ENCODE data around the gene TGFBR3. TPM values are rescaled to one million over a fixed set of nuclear protein-coding genes. Genes with fewer than 3 reads are reported as not detected.

Gene TGFBR3
- total RNA-seq, 1 experiment from 2014 or later: 4.2 TPM

DNA sequence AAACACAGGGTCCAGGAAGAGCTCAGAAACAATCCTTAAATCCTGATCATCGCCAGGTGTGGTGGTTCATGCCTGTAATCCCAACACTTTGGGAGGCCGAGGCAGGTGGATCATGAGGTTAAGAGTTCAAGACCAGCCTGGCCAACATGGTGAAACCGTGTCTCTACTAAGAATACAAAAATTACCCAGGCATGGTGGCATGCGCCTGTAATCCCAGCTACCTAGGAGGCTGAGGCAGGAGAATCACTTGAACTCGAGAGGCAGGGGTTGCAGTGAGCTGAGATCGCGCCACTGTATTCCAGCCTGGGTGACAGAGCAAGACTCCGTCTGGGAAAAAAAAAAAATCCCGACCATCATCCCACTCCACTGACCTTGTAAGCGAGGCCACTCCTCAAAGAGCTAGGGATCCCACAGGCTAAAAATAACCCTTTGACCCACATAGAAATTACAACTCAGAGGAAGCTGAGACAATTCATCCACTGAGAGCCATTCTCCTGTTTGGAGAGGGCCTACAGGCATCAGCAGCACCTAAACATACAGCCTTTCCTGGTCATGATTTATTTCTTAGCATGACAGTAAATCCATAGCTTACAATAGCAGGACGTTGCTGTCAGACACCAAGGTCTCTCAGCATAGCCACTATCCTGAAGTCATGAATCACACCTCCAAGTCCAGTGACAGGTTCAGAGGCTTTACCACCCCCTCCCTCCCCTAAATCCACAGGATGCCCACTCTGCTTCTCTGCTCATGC lies 66.7 kb downstream of the TGFBR3 start:
- TF ChIP-seq, protein P1, sequence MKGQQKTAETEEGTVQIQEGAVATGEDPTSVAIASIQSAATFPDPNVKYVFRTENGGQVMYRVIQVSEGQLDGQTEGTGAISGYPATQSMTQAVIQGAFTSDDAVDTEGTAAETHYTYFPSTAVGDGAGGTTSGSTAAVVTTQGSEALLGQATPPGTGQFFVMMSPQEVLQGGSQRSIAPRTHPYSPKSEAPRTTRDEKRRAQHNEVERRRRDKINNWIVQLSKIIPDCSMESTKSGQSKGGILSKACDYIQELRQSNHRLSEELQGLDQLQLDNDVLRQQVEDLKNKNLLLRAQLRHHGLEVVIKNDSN (CRISPR knock-in tag; IDR thresholded peaks at IDR 0.05): no peak
- TF ChIP-seq CBFB (CRISPR knock-in tag; IDR thresholded peaks at IDR 0.05; ENCODE audit: low read depth): no peak
- TF ChIP-seq, protein P2, sequence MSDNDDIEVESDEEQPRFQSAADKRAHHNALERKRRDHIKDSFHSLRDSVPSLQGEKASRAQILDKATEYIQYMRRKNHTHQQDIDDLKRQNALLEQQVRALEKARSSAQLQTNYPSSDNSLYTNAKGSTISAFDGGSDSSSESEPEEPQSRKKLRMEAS (CRISPR knock-in tag; IDR thresholded peaks at IDR 0.05): no peak
- no peak for TF ChIP-seq CREB1 (CRISPR knock-in tag; IDR thresholded peaks at IDR 0.05)
- TF ChIP-seq, protein P3, sequence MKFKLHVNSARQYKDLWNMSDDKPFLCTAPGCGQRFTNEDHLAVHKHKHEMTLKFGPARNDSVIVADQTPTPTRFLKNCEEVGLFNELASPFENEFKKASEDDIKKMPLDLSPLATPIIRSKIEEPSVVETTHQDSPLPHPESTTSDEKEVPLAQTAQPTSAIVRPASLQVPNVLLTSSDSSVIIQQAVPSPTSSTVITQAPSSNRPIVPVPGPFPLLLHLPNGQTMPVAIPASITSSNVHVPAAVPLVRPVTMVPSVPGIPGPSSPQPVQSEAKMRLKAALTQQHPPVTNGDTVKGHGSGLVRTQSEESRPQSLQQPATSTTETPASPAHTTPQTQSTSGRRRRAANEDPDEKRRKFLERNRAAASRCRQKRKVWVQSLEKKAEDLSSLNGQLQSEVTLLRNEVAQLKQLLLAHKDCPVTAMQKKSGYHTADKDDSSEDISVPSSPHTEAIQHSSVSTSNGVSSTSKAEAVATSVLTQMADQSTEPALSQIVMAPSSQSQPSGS (CRISPR knock-in tag; IDR thresholded peaks at IDR 0.05; ENCODE audit: borderline replicate concordance, low read depth): no peak
- TF ChIP-seq, protein P4, sequence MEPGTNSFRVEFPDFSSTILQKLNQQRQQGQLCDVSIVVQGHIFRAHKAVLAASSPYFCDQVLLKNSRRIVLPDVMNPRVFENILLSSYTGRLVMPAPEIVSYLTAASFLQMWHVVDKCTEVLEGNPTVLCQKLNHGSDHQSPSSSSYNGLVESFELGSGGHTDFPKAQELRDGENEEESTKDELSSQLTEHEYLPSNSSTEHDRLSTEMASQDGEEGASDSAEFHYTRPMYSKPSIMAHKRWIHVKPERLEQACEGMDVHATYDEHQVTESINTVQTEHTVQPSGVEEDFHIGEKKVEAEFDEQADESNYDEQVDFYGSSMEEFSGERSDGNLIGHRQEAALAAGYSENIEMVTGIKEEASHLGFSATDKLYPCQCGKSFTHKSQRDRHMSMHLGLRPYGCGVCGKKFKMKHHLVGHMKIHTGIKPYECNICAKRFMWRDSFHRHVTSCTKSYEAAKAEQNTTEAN (CRISPR knock-in tag; IDR thresholded peaks at IDR 0.05): no peak
- TF ChIP-seq SMAD4 (CRISPR knock-in tag; IDR thresholded peaks at IDR 0.05): no peak
- TF ChIP-seq, protein P5, sequence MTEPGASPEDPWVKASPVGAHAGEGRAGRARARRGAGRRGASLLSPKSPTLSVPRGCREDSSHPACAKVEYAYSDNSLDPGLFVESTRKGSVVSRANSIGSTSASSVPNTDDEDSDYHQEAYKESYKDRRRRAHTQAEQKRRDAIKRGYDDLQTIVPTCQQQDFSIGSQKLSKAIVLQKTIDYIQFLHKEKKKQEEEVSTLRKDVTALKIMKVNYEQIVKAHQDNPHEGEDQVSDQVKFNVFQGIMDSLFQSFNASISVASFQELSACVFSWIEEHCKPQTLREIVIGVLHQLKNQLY (CRISPR knock-in tag; IDR thresholded peaks at IDR 0.05): no peak
- TF ChIP-seq, protein P6, sequence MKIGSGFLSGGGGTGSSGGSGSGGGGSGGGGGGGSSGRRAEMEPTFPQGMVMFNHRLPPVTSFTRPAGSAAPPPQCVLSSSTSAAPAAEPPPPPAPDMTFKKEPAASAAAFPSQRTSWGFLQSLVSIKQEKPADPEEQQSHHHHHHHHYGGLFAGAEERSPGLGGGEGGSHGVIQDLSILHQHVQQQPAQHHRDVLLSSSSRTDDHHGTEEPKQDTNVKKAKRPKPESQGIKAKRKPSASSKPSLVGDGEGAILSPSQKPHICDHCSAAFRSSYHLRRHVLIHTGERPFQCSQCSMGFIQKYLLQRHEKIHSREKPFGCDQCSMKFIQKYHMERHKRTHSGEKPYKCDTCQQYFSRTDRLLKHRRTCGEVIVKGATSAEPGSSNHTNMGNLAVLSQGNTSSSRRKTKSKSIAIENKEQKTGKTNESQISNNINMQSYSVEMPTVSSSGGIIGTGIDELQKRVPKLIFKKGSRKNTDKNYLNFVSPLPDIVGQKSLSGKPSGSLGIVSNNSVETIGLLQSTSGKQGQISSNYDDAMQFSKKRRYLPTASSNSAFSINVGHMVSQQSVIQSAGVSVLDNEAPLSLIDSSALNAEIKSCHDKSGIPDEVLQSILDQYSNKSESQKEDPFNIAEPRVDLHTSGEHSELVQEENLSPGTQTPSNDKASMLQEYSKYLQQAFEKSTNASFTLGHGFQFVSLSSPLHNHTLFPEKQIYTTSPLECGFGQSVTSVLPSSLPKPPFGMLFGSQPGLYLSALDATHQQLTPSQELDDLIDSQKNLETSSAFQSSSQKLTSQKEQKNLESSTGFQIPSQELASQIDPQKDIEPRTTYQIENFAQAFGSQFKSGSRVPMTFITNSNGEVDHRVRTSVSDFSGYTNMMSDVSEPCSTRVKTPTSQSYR (CRISPR knock-in tag; IDR thresholded peaks at IDR 0.05): no peak
- TF ChIP-seq MYBL2 (CRISPR knock-in tag; IDR thresholded peaks at IDR 0.05): no peak
- Mint-ChIP-seq H3K27me3 (ENCODE audit: low read depth) (no peaks in the 10 kb centered on the region), H3K36me3 (no peaks in the 10 kb centered on the region), H3K4me3 (no peak overlapping the region), H3K9me3 (no peaks in the 10 kb centered on the region), H3K27ac (peak overlapping the region; percentile 45; the same call in 1 of the 2 replicates), H3K4me1 (peaks cover 16% of the 10 kb centered on the region)
- ChIA-PET POLR2A (no interaction called here), CTCF (no interaction called here)
- DNase-seq (ENCODE audit: low spot score) (no peak), ATAC-seq (no peak)

DNA sequence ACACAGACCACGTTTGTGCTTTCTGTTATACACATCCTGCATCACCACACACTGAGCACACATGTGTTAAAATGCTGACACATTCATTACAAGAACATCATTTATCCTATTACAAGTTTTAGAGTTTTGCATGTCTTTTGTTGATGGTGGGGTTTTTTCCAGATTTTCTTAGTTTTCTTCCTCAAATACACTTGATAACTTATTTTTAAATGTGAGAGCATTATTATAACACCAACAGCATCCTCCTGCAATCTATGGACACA lies 67.3 kb downstream of the TGFBR3 start:
- ChIA-PET CTCF (interaction anchor here (0.6 kb wide), 1 partner anchor 83 kb away, joined by 4 read pairs; no protein-coding TSS in a partner anchor), POLR2A (interaction anchor here (0.6 kb wide), 1 partner anchor 239 kb away, joined by 4 read pairs; no protein-coding TSS in a partner anchor)
- H3K9me3 Mint-ChIP-seq: no peaks in the 10 kb centered on the region
- H3K27ac Mint-ChIP-seq: no peak overlapping the region
- H3K4me3 Mint-ChIP-seq: no peak overlapping the region
- H3K27me3 Mint-ChIP-seq (ENCODE audit: low read depth): no peaks in the 10 kb centered on the region
- TF ChIP-seq NR1H2 (CRISPR knock-in tag; IDR thresholded peaks at IDR 0.05) (no peak), NFYB (CRISPR knock-in tag; conservative IDR thresholded peaks at IDR 0.05; ENCODE audit: low read depth) (no peak), SP1 (CRISPR knock-in tag; conservative IDR thresholded peaks at IDR 0.05) (no peak), TP53 (CRISPR knock-in tag; IDR thresholded peaks at IDR 0.05) (no peak), NR3C1 (CRISPR knock-in tag; conservative IDR thresholded peaks at IDR 0.05; ENCODE audit: low read depth) (no peak)
- TF ChIP-seq, protein P4 (CRISPR knock-in tag; IDR thresholded peaks at IDR 0.05): no peak
- TF ChIP-seq, protein P7, sequence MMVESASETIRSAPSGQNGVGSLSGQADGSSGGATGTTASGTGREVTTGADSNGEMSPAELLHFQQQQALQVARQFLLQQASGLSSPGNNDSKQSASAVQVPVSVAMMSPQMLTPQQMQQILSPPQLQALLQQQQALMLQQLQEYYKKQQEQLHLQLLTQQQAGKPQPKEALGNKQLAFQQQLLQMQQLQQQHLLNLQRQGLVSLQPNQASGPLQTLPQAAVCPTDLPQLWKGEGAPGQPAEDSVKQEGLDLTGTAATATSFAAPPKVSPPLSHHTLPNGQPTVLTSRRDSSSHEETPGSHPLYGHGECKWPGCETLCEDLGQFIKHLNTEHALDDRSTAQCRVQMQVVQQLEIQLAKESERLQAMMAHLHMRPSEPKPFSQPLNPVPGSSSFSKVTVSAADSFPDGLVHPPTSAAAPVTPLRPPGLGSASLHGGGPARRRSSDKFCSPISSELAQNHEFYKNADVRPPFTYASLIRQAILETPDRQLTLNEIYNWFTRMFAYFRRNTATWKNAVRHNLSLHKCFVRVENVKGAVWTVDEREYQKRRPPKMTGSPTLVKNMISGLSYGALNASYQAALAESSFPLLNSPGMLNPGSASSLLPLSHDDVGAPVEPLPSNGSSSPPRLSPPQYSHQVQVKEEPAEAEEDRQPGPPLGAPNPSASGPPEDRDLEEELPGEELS (CRISPR knock-in tag; IDR thresholded peaks at IDR 0.05): no peak
- TF ChIP-seq, protein P8, sequence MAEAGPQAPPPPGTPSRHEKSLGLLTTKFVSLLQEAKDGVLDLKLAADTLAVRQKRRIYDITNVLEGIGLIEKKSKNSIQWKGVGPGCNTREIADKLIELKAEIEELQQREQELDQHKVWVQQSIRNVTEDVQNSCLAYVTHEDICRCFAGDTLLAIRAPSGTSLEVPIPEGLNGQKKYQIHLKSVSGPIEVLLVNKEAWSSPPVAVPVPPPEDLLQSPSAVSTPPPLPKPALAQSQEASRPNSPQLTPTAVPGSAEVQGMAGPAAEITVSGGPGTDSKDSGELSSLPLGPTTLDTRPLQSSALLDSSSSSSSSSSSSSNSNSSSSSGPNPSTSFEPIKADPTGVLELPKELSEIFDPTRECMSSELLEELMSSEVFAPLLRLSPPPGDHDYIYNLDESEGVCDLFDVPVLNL (CRISPR knock-in tag; IDR thresholded peaks at IDR 0.05; ENCODE audit: borderline replicate concordance, low read depth): no peak
- no peak for DNase-seq (ENCODE audit: low spot score)
- H3K4me1 Mint-ChIP-seq: peaks cover 20% of the 10 kb centered on the region
- no peaks in the 10 kb centered on the region for H3K36me3 Mint-ChIP-seq
- no peak for ATAC-seq
